ENCODE measurements around the gene FOXN3.

- no peak for TF ChIP-seq CTCF (IDR thresholded peaks at IDR 0.05; ENCODE audit: insufficient read depth, low read length)
- TF ChIP-seq POLR2AphosphoS5 (IDR thresholded peaks at IDR 0.05; ENCODE audit: low read depth) = no peak
- TF ChIP-seq GABPA (IDR thresholded peaks at IDR 0.05; ENCODE audit: low read depth) = no peak
- no peak for TF ChIP-seq REST (IDR thresholded peaks at IDR 0.05; ENCODE audit: insufficient replicate concordance, low read depth)
Observed at GRCh38 chr14:89447182-89447944, 30.3 kb upstream of the FOXN3 start.

All from HL-60 (cell line).